ENCODE data around the gene PIGZ. TPM values are rescaled to one million over a fixed set of nuclear protein-coding genes. Genes with fewer than 3 reads are reported as not detected.
A peak's percentile ranks its signal among the peaks of the same experiment; 100 is the strongest.

The PIGZ gene
- total RNA-seq, 2 donors from 2014 or later, result 4.7 to 11.3 TPM

GRCh38 chr3:197001106-197001971, 32.7 kb upstream of the PIGZ start:
- peak overlapping the region; percentile 85 to 93 for H3K27ac ChIP-seq
- intact Hi-C loops (cut with DNase I), result no loop called here
- peaks cover 4% of the 10 kb centered on the region for H3K4me1 ChIP-seq (replicated peaks)
- H3K9me3 ChIP-seq, result no peaks in the 10 kb centered on the region
- no peaks in the 10 kb centered on the region for H3K27me3 ChIP-seq (replicated peaks; ENCODE audit: insufficient read depth)
- WGBS, result 76% methylated on average over 20 of the region's 20 CpGs
- H3K4me3 ChIP-seq, result peak overlapping the region; percentile 57 to 58
- no peaks in the 10 kb centered on the region for H3K36me3 ChIP-seq
- no peak for DNase-seq (ENCODE audit: low spot score)
- TF ChIP-seq POLR2A (IDR thresholded peaks at IDR 0.05), result no peak
- no peak for TF ChIP-seq POLR2AphosphoS5 (IDR thresholded peaks at IDR 0.05)
- TF ChIP-seq CTCF (IDR thresholded peaks at IDR 0.05), result no peak

GRCh38 chr3:197000211-197000610, 31.6 kb upstream of the PIGZ start:
- 97% methylated on average over 5 of the region's 5 CpGs for WGBS
- Histone ChIP-seq H3K4me3 (no peak overlapping the region), H3K27ac (no peak overlapping the region), H3K27me3 (replicated peaks; ENCODE audit: insufficient read depth) (no peaks in the 10 kb centered on the region), H3K36me3 (no peaks in the 10 kb centered on the region), H3K4me1 (replicated peaks) (peaks cover 4% of the 10 kb centered on the region), H3K9me3 (no peaks in the 10 kb centered on the region)
- intact Hi-C loops (cut with DNase I), result no loop called here
- TF ChIP-seq CTCF (IDR thresholded peaks at IDR 0.05) (no peak), POLR2A (IDR thresholded peaks at IDR 0.05) (no peak), POLR2AphosphoS5 (IDR thresholded peaks at IDR 0.05) (no peak)
- no peak for DNase-seq (ENCODE audit: low spot score)

GRCh38 chr3:196998966-196999760, 30.5 kb upstream of the PIGZ start:
- WGBS, result 88% methylated on average over 21 of the region's 21 CpGs
- no peak overlapping the region for H3K27ac ChIP-seq
- TF ChIP-seq POLR2AphosphoS5 (IDR thresholded peaks at IDR 0.05), result no peak
- no peak for TF ChIP-seq POLR2A (IDR thresholded peaks at IDR 0.05)
- TF ChIP-seq CTCF (IDR thresholded peaks at IDR 0.05), result no peak
- no peaks in the 10 kb centered on the region for H3K36me3 ChIP-seq
- intact Hi-C loops (cut with DNase I), result no loop called here
- DNase-seq (ENCODE audit: low spot score), result no peak
- no peak overlapping the region for H3K4me3 ChIP-seq
- H3K27me3 ChIP-seq (replicated peaks; ENCODE audit: insufficient read depth), result no peaks in the 10 kb centered on the region
- H3K9me3 ChIP-seq, result no peaks in the 10 kb centered on the region
- H3K4me1 ChIP-seq (replicated peaks), result peaks cover 4% of the 10 kb centered on the region

- no peaks in the 10 kb centered on the region for H3K4me1 ChIP-seq (replicated peaks)
- H3K9me3 ChIP-seq, result no peaks in the 10 kb centered on the region
- intact Hi-C loops (cut with DNase I), result no loop called here
- no peak for TF ChIP-seq POLR2AphosphoS5 (IDR thresholded peaks at IDR 0.05)
- TF ChIP-seq CTCF (IDR thresholded peaks at IDR 0.05), result no peak
- TF ChIP-seq POLR2A (IDR thresholded peaks at IDR 0.05), result no peak
- no peak for DNase-seq (ENCODE audit: low spot score)
- peak overlapping the region in 1 of 2 donors; percentile 62 for H3K27ac ChIP-seq
- H3K36me3 ChIP-seq, result no peaks in the 10 kb centered on the region
- 82% methylated on average over 14 of the region's 15 CpGs for WGBS
- no peak overlapping the region for H3K4me3 ChIP-seq
- no peaks in the 10 kb centered on the region for H3K27me3 ChIP-seq (replicated peaks; ENCODE audit: insufficient read depth)
Observed at GRCh38 chr3:196997311-196997710, 28.7 kb upstream of the PIGZ start.
